DMS53 treated with DMSO at 0.1 percent for 48 hours (cell line): Measurements from ENCODE around the gene GUSB.
A peak's percentile ranks its signal among the peaks of the same experiment; 100 is the strongest.
"Not testable (repeated sequence)": the region's sequence is repeated elsewhere in the genome, so short reads cannot be mapped to it uniquely, and the experiment has no call there.

ENCODE experiments used
- DNase-seq: peaks from one replicate; lab custom pipeline; 2025; ENCODE audit not compliant: unreplicated experiment; lab: John Stamatoyannopoulos, UW

GUSB gene

GRCh38 chr7:65981965-65982792, at the start of gene GUSB:
GUSB (minus strand) TSS chr7:65982213; CDS start chr7:65982183, 30 bp downstream.
- DNase-seq: peak; percentile 85

- DNase-seq: not testable (repeated sequence)
Measured at GRCh38 chr7:66028342-66028741, 46.3 kb upstream of the GUSB start.

- DNase-seq: no peak
Measured at GRCh38 chr7:66016131-66016461, 34.1 kb upstream of the GUSB start.

GRCh38 chr7:66015440-66016130, 33.6 kb upstream of the GUSB start:
- no peak for DNase-seq

DNA sequence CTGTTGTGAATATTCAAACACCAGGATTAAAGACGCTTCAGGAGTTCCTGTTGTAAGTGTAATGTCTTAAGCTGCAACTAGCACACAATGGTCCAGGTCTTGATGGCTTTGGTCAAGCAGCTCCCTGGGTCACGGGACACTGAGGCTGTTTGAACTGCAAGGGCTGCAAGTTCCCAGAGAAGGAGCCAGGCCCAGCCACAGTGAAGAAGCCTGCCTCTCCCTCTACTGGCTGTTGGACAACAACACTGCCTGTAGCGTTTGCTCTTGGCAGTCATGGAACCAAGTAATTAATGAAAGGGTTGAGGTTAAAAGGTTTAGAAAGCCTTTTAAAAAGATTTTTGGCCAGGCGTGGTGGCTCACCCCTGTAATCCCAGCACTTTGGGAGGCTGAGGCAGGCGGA, 31.9 kb upstream of the GUSB start:
- no peak for DNase-seq

- DNase-seq: no peak
Measured at GRCh38 chr7:66007232-66007631, 25.2 kb upstream of the GUSB start.

DNA sequence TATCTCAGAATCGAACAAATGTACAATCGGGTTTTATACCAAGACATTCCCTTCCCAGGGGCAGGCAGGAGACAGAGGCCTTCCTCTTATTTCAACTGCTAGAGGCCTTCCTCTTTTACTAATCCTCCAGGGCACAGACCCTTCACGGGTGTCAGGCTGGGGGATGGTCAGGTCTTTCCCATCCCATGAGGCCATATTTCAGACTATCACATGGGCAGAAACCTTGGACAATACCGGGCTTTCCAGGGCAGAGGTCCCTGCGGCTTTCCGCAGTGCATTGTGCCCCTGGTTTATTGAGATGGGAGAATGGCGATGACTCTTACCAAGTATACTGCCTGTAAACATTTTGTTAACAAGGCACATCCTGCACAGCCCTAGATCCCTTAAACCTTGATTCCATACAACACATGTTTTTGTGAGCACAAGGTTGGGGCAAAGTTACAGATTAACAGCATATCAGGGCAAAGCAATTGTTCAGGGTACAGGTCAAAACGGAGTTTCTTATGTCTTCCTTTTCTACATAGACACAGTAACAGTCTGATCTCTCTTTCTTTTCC, 23.2 kb upstream of the GUSB start:
- DNase-seq: not testable (repeated sequence)

- DNase-seq: not testable (repeated sequence)
Measured at GRCh38 chr7:66000823-66001417, 18.9 kb upstream of the GUSB start.

DNA sequence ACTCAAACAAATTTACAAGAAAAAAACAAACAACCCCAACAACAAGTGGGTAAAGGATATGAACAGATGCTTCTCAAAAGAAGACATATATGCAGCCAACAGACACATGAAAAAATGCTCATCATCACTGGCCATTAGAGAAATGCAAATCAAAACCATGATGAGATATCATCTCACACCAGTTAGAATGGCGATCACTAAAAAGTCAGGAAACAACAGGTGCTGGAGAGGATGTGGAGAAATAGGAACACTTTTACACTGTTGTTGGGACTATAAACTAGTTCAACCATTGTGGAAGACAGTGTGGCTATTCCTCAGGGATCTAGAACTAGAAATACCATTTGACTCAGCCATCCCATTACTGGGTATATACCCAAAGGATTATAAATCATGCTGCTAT, 13.0 kb upstream of the GUSB start:
- not testable (repeated sequence) for DNase-seq

GRCh38 chr7:65992526-65992925, 10.5 kb upstream of the GUSB start:
- DNase-seq: no peak

DNA sequence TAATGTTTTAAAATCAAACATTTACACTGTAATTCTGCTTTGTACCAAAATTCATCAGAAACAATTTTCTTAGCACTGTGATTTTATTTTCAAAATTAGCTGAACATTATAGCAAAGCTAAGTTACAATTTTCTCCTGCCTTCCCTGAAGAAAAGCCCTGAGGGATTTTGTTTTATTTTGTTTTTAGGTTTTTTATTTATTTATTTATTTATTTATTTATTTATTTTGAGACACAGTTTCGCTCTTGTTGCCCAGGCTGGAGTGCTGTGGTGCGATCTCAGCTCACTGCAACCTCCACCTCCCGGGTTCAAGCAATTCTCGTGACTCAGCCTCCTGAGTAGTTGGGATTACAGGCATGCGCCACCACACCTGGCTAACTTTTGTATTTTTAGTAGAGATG, 9.8 kb upstream of the GUSB start:
- not testable (repeated sequence) for DNase-seq

- no peak for DNase-seq
Measured at GRCh38 chr7:65989694-65990080, 7.7 kb upstream of the GUSB start.

DNA sequence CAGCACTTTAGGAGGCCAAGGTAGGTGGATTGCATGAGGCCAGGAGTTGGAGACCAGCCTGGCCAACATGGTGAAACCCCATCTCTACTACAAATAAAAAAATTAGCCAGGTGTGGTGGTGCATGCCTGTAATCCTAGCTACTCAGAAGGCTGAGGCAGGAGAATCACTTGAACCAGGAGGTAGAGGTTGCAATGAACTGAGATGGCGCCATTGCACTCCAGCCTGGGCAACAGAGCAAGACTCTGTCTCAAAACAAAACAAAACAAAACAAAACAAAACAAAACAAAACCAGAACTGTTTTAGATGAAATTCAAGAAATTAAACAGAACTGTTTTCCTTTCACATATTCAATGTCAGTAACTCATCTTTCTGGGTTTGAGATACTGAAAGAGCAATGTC, 6.5 kb upstream of the GUSB start:
- DNase-seq: not testable (repeated sequence)

DNA sequence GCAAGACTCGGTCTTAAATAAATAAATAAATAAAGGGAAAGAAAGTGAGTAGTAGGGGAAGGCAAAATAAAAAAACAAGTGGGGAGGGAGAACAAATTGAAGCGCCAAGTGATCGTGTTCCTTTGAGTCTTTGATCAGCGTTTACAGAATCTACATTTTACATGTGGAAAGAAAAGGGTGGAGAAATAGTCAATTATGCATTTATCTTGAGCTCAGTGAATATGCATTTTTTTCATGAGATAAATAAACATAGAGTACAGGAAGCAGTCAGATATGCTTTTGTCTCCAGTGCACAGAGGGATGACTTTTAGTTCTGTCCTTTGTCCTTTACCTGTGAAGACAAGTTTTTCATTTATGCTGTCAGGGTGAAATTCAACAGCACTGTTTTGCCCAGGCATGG, 6.1 kb upstream of the GUSB start:
- DNase-seq: no peak

- DNase-seq: no peak
Measured at GRCh38 chr7:65983965-65984658, 2.1 kb upstream of the GUSB start.

GRCh38 chr7:65980478-65981250, 1.3 kb downstream of the GUSB start:
- DNase-seq: no peak

- no peak for DNase-seq
Measured at GRCh38 chr7:65979583-65980477, 2.2 kb downstream of the GUSB start.

- DNase-seq: no peak
Measured at GRCh38 chr7:65978891-65979582, 3.0 kb downstream of the GUSB start.

DNA sequence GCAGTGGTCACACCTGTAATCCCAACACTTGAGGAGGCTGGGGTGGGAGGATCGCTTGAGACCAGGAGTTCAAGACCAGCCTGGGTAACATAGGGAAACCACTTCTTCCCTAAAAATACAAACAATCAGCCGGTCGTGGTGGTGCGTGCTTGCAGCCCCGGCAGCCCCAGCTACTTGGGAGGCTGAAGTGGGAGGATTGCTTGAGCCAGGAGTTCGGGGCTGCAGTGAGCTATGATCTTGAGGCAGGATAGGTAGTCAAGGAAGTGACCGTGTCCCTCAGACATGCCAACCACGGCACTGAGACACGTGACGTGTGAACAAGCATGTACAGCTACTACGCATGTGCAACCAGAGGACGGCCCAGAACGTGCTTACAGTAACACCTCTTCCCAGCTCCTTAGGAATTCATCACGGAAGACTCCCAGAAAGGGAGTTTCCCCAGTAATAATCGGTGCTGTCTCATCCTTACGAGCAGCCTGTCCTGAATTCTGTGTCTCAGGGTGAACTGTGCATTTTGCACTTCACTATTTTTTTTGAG, 5.3 kb downstream of the GUSB start:
- no peak for DNase-seq
